WI38 (cell line): ENCODE results near the gene RBM33.

Experiments
- H3K4me3 ChIP-seq: 2 replicates; pipeline ENCODE4 v1.5.1; 2011; ENCODE audit warnings: low read depth, mild to moderate bottlenecking, control low read depth, low read length
- CTCF ChIP-seq: IDR thresholded peaks from 2 replicates; pipeline ENCODE4 v1.5.1; 2012; ENCODE audit warnings: low read depth, mild to moderate bottlenecking, control low read depth, low read length

RBM33 gene

GRCh38 chr7:155809332-155809946, 165.0 kb downstream of the RBM33 start:
- no peak for TF ChIP-seq CTCF
- no peak overlapping the region for H3K4me3 ChIP-seq

DNA sequence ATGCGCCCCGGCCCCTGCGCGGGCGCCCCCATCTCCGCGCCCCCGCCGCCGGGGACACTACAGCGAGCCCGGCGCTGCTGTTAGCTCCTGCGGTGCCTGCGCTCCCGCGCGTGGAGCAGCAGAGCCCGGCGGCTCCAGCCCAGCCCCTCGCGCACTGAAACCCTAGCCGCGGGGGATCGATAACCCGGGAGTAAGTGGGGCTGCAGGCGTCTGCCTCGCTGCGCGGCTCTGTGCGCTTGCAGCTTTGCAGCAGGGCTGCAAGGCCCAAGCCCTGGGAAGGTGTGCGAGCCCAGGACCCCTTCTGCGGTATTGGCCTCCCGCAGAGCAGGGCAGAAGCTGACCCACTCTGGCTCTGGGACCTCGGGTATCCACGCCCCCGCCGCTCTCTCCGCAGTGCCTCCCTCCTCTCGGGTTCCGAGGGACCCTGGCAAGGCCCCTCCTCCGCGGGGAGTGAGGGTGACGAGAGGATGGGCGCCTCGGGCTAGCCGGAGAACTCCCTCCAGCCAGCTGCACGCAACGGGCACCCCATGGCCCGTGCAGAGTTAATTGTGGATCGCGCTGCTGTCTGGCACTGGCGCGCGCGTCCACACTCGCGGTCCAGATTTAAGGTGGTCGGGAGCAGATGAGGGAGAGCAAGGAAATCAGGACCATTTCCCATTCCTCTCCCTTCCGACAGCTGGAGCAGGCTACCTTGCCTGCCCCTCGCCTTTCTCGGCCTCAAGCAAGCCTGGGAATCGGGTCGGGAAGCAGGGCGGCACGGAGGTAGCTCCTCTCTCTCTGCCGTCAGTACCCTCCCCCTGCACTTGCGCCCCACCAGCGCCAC, 165.7 kb downstream of the RBM33 start:
- TF ChIP-seq CTCF: no peak
- H3K4me3 ChIP-seq: no peak overlapping the region

- TF ChIP-seq CTCF: no peak
- H3K4me3 ChIP-seq: no peak overlapping the region
Measured at GRCh38 chr7:155810770-155811559, 166.5 kb downstream of the RBM33 start.

DNA sequence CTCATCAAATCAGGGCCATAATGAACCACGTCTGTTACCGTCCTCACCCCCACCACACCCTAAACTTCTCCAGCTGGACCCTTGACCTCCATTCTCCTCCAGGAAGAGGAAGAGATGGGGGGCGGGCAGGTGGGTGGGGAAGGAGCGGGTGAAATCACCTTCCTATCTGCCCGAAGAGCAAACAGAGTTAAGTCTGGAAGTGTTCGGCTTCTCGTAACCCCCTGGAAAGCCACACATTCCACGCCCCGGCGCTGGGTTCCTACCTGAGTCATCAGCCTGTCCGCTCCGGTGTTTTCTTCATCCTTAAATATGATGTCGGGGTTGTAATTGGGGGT, 167.1 kb downstream of the RBM33 start:
- H3K4me3 ChIP-seq: no peak overlapping the region
- TF ChIP-seq CTCF: no peak

DNA sequence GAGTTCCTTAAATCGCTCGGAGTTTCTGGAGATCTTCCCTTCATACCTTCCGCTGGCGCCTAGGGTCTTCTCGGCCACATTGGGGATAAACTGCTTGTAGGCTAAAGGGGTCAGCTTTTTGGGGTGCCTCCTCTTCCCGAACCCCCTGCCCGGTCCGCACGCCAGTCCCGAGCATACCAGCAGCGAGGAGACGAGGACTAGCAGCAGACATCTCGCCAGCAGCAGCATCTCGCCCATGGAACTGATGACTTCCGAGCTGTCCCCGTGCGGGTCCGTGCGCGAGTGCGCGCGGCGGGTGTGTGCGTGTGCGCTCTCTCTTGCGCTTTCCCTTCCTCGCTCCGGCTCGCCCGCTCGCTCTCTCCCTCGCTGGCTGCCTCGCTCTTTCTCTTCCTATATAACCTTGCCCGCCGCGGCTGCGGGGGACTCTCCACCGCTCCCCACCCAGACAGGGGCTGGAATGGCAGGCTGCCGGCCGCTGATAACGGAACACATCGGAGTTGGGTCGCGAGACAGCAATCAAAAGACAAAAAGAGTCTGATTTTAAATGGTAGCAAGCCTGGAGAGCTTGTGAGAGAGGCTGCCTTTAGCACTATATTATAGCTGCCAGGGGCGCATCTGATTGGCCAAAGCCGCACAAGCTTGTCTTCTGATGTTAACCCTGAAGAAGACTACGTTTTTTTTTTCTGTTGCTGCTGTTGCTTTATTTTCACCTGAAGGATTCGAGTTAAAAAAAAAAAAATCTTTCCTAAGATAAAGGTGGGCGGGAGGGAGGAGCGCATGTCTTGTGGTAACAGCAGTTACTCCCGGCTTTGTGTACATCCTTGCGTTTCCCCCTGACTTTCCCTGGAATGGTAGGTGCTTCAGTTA, 167.7 kb downstream of the RBM33 start, which contains the start of gene SHH:
SHH (minus strand) TSS at position 569 of the 867 bp plus-strand sequence; CDS start at position 228, 341 bp downstream.
- H3K4me3 ChIP-seq: no peak within 1 kb of the TSS
- TF ChIP-seq CTCF: no peak

- no peak overlapping the region for H3K4me3 ChIP-seq
- TF ChIP-seq CTCF: no peak
Measured at GRCh38 chr7:155813125-155813524, 168.7 kb downstream of the RBM33 start.
